ENCODE measurements around the gene KRT15. TPM values are rescaled to one million over a fixed set of nuclear protein-coding genes. Genes with fewer than 3 reads are reported as not detected.

The KRT15 gene
- total and polyA plus RNA-seq, 2 of the 8 experiments (the other 6 are each of a cell fraction or from before 2014, with no cell fraction given): 0.11 to 0.13 TPM

DNA sequence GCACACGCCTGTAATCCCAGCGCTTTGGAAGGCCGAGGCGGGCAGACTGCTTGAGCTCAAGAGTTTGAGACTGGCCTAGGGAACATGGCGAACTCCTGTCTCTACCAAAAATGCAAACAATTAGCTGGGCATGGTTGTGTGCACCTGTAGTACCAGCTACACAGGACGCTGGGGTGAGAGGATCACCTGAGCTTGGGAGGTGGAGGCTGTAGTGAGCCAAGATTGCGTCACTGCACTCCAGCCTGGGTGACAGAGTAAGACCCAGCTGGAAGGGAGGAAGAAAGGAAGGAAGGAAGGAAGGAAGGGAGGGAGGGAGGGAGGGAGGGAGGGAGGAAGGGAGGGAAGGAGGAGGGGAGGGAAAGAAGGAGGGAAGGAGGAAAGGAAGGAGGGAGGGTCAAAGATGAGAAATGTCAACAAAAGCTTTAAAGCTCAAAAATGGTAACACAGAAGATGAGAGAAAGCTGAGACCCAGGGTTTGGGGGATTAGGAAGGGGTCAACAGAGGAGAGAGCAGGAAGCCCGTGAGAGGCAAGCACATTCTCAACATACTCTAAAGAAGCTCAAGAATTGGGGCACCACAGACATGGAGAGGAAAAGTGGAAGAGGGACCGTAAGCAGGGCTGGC lies 14.4 kb upstream of the KRT15 start (continued):
- TF ChIP-seq, protein P1, sequence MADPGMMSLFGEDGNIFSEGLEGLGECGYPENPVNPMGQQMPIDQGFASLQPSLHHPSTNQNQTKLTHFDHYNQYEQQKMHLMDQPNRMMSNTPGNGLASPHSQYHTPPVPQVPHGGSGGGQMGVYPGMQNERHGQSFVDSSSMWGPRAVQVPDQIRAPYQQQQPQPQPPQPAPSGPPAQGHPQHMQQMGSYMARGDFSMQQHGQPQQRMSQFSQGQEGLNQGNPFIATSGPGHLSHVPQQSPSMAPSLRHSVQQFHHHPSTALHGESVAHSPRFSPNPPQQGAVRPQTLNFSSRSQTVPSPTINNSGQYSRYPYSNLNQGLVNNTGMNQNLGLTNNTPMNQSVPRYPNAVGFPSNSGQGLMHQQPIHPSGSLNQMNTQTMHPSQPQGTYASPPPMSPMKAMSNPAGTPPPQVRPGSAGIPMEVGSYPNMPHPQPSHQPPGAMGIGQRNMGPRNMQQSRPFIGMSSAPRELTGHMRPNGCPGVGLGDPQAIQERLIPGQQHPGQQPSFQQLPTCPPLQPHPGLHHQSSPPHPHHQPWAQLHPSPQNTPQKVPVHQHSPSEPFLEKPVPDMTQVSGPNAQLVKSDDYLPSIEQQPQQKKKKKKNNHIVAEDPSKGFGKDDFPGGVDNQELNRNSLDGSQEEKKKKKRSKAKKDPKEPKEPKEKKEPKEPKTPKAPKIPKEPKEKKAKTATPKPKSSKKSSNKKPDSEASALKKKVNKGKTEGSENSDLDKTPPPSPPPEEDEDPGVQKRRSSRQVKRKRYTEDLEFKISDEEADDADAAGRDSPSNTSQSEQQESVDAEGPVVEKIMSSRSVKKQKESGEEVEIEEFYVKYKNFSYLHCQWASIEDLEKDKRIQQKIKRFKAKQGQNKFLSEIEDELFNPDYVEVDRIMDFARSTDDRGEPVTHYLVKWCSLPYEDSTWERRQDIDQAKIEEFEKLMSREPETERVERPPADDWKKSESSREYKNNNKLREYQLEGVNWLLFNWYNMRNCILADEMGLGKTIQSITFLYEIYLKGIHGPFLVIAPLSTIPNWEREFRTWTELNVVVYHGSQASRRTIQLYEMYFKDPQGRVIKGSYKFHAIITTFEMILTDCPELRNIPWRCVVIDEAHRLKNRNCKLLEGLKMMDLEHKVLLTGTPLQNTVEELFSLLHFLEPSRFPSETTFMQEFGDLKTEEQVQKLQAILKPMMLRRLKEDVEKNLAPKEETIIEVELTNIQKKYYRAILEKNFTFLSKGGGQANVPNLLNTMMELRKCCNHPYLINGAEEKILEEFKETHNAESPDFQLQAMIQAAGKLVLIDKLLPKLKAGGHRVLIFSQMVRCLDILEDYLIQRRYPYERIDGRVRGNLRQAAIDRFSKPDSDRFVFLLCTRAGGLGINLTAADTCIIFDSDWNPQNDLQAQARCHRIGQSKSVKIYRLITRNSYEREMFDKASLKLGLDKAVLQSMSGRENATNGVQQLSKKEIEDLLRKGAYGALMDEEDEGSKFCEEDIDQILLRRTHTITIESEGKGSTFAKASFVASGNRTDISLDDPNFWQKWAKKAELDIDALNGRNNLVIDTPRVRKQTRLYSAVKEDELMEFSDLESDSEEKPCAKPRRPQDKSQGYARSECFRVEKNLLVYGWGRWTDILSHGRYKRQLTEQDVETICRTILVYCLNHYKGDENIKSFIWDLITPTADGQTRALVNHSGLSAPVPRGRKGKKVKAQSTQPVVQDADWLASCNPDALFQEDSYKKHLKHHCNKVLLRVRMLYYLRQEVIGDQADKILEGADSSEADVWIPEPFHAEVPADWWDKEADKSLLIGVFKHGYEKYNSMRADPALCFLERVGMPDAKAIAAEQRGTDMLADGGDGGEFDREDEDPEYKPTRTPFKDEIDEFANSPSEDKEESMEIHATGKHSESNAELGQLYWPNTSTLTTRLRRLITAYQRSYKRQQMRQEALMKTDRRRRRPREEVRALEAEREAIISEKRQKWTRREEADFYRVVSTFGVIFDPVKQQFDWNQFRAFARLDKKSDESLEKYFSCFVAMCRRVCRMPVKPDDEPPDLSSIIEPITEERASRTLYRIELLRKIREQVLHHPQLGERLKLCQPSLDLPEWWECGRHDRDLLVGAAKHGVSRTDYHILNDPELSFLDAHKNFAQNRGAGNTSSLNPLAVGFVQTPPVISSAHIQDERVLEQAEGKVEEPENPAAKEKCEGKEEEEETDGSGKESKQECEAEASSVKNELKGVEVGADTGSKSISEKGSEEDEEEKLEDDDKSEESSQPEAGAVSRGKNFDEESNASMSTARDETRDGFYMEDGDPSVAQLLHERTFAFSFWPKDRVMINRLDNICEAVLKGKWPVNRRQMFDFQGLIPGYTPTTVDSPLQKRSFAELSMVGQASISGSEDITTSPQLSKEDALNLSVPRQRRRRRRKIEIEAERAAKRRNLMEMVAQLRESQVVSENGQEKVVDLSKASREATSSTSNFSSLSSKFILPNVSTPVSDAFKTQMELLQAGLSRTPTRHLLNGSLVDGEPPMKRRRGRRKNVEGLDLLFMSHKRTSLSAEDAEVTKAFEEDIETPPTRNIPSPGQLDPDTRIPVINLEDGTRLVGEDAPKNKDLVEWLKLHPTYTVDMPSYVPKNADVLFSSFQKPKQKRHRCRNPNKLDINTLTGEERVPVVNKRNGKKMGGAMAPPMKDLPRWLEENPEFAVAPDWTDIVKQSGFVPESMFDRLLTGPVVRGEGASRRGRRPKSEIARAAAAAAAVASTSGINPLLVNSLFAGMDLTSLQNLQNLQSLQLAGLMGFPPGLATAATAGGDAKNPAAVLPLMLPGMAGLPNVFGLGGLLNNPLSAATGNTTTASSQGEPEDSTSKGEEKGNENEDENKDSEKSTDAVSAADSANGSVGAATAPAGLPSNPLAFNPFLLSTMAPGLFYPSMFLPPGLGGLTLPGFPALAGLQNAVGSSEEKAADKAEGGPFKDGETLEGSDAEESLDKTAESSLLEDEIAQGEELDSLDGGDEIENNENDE (IDR thresholded peaks at IDR 0.05; ENCODE audit: insufficient replicate concordance, low read length): no peak
- TF ChIP-seq, protein P2, sequence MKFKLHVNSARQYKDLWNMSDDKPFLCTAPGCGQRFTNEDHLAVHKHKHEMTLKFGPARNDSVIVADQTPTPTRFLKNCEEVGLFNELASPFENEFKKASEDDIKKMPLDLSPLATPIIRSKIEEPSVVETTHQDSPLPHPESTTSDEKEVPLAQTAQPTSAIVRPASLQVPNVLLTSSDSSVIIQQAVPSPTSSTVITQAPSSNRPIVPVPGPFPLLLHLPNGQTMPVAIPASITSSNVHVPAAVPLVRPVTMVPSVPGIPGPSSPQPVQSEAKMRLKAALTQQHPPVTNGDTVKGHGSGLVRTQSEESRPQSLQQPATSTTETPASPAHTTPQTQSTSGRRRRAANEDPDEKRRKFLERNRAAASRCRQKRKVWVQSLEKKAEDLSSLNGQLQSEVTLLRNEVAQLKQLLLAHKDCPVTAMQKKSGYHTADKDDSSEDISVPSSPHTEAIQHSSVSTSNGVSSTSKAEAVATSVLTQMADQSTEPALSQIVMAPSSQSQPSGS (IDR thresholded peaks at IDR 0.05; ENCODE audit: low read length): no peak
